ENCODE measurements around the gene STAG1.
"Not testable (repeated sequence)": the region's sequence is repeated elsewhere in the genome, so short reads cannot be mapped to it uniquely, and the experiment has no call there.

The STAG1 gene

GRCh38 chr3:136404056-136404455, 348.1 kb downstream of the STAG1 start:
- DNase-seq (ENCODE audit: low read depth in 2 of 2): no peak

DNA sequence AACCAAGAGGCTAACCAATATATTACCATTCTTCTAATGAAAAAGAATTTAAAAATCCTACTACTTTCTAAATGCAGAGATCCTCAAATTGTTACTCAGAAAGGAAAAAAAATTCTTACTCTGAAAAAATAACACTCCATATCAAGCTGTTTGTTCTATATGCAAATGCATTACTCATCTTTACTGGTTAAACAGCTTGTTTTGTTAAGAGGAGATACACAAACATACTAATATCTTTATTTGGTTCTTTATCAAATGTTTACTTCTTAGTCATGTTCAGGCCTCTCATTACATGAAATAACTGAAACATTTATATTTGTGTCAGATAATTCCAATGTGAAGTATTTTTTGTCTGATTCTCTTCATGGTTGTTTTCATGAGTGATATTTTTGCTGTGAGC, 355.3 kb downstream of the STAG1 start:
- DNase-seq (ENCODE audit: low read depth in 2 of 2): no peak

DNA sequence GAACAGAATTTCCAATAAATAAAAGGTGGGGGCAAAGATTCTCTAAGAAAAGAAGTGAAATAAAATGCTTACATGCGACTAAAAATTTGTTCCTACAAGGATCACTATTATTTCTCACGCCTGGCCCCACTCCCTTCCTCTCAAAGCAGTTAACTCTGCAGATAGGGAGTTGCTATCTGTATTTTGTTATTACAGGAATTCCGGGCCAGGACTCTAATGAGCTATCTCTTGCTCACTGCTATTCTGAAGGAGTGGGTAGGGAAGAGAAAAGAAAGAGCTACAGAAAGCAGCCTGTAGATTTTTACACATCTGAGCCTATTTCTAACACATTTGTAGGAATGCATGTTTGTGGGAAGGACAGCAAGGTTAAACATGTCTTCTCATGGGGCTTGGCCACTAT, 361.6 kb downstream of the STAG1 start:
- DNase-seq (ENCODE audit: low read depth in 2 of 2): no peak

GRCh38 chr3:136387031-136387430, 365.1 kb downstream of the STAG1 start:
- DNase-seq (ENCODE audit: low read depth in 2 of 2): no peak

GRCh38 chr3:136385457-136385856, 366.7 kb downstream of the STAG1 start:
- DNase-seq (ENCODE audit: low read depth in 2 of 2): no peak

DNA sequence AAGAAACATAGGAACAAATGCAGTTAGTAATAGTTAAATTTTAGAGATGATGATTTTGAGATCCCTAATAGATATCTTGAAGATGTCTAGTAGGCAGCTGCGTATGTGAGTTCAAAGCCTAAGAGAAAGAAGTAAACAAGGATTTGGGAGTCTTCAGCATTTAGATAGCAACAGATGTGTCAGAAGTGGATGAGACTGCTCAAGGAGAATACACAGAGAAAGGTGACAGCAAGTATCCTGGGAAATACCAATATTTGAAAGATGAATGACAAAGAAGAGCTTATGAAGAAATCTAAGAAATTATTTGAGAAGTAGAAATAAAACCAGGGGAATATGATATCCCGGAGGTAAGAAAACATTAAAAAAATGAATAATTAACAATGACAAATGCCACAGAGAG, 371.1 kb downstream of the STAG1 start:
- DNase-seq (ENCODE audit: low read depth in 2 of 2): no peak

GRCh38 chr3:136380530-136380929, 371.6 kb downstream of the STAG1 start:
- DNase-seq (ENCODE audit: low read depth in 2 of 2): no peak

- no peak for DNase-seq (ENCODE audit: low read depth in 2 of 2)
Measured at GRCh38 chr3:136378011-136378410, 374.2 kb downstream of the STAG1 start.

- DNase-seq (ENCODE audit: low read depth in 2 of 2): no peak
Measured at GRCh38 chr3:136377508-136377907, 374.7 kb downstream of the STAG1 start.

DNA sequence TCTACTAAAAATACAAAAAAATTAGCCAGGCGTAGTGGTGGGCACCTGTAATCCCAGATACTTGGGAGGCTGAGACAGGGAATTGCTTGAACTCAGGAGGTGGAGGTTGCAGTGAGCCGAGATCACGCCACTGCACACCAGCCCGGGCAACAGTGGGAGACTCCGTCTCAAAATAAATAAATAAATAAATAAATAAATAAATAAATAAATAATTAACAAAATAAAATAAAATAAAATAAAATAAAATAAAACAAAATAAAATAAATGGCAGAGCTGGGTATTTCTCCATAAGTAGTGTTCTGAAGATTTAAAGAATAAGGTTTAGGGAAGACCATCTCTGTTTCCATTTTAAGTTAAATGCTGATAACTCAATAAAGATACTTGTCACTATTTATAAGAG, 376.4 kb downstream of the STAG1 start:
- not testable (repeated sequence) for DNase-seq (ENCODE audit: low read depth in 2 of 2)

DNA sequence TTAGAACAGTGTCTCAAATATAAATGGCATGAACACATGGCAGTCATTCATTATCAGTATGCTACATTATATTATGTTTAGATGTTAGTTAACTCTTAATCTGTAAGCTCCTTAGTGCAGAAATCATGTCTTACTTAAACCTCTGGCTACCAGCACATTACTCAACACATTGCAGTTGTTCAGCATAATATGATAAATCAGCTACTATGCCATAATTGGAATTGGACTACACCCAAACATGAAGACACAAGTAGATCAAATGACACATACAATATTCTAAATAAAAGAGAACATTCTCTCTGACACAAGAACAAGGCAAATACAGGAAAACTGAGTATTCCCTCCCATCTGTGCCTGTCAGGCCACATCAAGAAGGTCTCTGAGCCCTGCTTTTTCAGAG, 385.9 kb downstream of the STAG1 start:
- DNase-seq (ENCODE audit: low read depth in 2 of 2): no peak

DNA sequence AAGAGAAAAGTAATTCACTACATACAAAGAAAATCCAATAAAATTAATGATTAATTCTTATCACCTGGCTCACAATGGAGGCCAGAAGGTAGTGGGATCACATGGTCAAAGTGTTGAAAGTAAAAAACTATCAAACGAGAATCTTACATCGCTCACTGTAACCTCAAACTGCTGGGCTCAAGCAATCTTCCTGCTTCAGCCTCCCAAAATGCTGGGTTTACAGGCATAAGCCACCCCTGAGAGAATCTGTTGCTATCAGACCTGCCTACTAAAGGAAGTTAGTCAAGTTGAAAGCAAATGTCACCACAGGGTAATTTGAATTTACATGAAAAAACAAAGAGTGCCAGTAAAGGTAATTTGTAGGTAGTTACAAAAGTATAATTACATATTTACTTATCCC, 398.7 kb downstream of the STAG1 start:
- DNase-seq (ENCODE audit: low read depth in 2 of 2): no peak

DNA sequence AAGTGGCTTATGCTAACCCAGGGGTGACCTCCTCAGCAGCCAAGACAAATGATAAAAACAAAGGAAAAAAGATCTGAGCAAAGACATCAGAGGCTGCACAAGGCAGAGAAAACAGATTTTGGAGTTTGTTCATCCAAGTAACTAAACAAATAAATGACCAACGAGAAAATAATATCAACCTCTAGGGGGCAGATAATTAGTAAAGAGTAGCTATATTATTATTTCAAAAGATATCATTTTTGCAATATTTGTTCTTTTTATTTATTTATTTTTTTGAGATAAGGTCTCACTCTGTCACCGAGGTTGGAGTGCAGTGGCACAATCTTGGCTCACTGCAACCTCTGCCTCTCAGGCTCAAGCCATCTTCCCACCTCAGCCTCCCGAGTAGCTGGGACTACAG, 400.3 kb downstream of the STAG1 start:
- no peak for DNase-seq (ENCODE audit: low read depth in 2 of 2)

- no peak for DNase-seq (ENCODE audit: low read depth in 2 of 2)
Measured at GRCh38 chr3:136351351-136351750, 400.8 kb downstream of the STAG1 start.

DNA sequence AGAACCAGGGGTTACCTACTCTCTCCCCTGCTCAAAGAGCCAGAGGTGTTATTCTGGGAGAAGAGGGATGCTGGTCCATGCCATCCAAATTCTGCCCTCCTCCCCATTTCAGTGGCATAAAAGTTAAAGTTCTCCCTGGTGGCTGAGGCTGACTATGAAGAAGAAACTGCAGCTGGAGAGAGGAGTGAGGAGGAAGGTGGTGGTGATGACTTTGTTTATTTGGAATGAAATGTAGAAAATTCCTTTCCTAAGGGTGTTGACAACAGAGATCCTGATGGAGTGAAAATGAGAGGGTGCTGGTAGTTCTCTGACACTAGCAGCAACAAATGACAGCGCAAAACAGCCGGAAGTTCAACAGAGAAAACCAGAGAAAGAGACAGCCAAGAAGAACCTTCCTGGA, 401.6 kb downstream of the STAG1 start:
- no peak for DNase-seq (ENCODE audit: low read depth in 2 of 2)

- no peak for DNase-seq (ENCODE audit: low read depth in 2 of 2)
Measured at GRCh38 chr3:136350132-136350531, 402.0 kb downstream of the STAG1 start.

DNA sequence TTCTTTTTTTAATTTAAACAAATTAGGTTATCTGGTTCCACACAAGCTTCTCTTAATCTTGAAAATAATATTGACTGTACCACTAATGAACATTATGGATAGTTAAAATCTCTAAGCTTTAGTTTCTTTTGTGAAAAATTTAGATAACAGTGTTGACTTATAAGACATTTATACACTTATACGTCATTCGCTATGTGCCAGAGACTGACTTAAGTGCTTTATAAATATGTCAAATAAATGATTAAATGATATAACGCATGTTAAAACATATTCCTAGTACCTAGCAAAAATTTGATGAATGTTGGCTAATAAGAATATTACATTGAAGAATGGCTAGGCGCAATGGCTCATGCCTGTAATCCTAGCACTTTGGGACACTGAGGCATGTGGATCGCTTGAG, 405.7 kb downstream of the STAG1 start:
- DNase-seq (ENCODE audit: low read depth in 2 of 2): no peak

GRCh38 chr3:136343873-136344555, 408.2 kb downstream of the STAG1 start:
- DNase-seq (ENCODE audit: low read depth in 2 of 2): no peak

GRCh38 chr3:136343446-136343845, 408.7 kb downstream of the STAG1 start:
- no peak for DNase-seq (ENCODE audit: low read depth in 2 of 2)

- no peak for DNase-seq (ENCODE audit: low read depth in 2 of 2)
Measured at GRCh38 chr3:136336329-136337100, 415.7 kb downstream of the STAG1 start.

DNA sequence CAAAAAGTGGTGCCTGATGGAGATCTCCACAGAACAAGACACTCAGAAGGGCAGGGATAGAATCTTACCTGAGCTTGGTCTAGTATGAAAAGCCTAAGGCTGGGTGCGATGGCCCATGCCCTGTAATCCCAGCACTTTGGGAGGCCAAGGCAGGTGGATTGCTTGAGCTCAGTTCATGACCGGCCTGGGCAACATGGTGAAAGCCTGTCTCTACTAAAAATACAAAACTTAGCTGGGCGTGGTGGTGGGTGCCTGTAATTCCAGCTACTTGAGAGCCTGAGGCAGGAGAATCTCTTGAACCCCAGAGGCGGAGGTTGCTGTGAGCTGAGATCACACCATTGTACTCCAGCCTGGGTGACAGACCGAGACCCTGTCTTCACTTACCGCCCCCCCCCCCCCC, 417.5 kb downstream of the STAG1 start:
- DNase-seq (ENCODE audit: low read depth in 2 of 2): not testable (repeated sequence)

GRCh38 chr3:136334209-136334608, 418.0 kb downstream of the STAG1 start:
- DNase-seq (ENCODE audit: low read depth in 2 of 2): no peak

GRCh38 chr3:136332776-136333175, 419.4 kb downstream of the STAG1 start:
- no peak for DNase-seq (ENCODE audit: low read depth in 2 of 2)

DNA sequence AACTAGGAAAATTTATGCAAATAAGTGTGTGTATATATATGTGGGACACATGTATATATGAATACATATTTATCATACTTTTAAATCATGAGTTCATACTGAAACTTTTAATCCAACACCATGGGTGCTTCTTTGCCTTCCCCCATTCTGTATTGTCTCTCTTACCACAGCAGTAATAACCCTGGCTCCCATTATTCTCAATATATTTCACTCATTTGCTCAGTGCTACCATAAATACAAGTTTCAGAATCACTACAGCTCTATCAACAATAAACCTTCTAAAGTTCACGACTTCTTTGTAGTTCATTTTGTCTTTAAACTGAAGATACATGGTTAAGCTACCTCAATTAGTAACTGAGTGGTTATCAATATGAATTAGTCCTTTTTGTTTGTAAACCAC, 419.9 kb downstream of the STAG1 start:
- no peak for DNase-seq (ENCODE audit: low read depth in 2 of 2)
